PC-3 (cell line): Measurements from ENCODE around the gene NDUFC2. TPM values are rescaled to one million over a fixed set of nuclear protein-coding genes. Genes with fewer than 3 reads are reported as not detected.

ENCODE experiments used
- ATAC-seq: fragments of 200-7000 bp; cut with Tn5 transposase; 2 replicates; pipeline ENCODE4 v1.9.1; 2020; ENCODE audit warnings: mild to moderate bottlenecking, moderate library complexity
- BruUV-seq: library from RNA; stranded (reverse); fragments of 400-500 nt; replicated peaks from 2 replicates; lab custom pipeline; 2021; lab: Mats Ljungman, UMichigan
- CTCF ChIA-PET: fragments of 300-600 bp; sonication (Branson Sonifier 250); formaldehyde crosslinking; loops from one replicate; lab custom pipeline; 2022; ENCODE audit warnings: antibody characterized with exemption; lab: Charles Lee
- POLR2A ChIA-PET: fragments of 300-600 bp; sonication (Branson Sonifier 250); formaldehyde crosslinking; loops from one replicate; lab custom pipeline; 2022; ENCODE audit warnings: antibody characterized with exemption; ENCODE audit not compliant: unreplicated experiment; lab: Charles Lee
- DNase-seq: peaks from one replicate; pipeline ENCODE4 v3.0.0-alpha.2; 2015
- H2AFZ ChIP-seq: fragments of 300-600 bp; sonication (generic); 2 replicates; pipeline ENCODE4 v1.6.0; 2016; ENCODE audit warnings: antibody characterized with exemption, low read length
- H3F3A ChIP-seq: fragments of 300-600 bp; sonication (generic); one replicate; pipeline ENCODE4 v1.6.0; 2017; ENCODE audit warnings: antibody characterized with exemption, low read length, control low read depth, mild to moderate bottlenecking; ENCODE audit not compliant: unreplicated experiment
- H3K27ac ChIP-seq: fragments of 300-600 bp; sonication (generic); 2 replicates; pipeline ENCODE4 v1.5.1; 2016; ENCODE audit warnings: mild to moderate bottlenecking, low read length
- H3K27me3 ChIP-seq: fragments of 300-600 bp; sonication (generic); 2 replicates; pipeline ENCODE4 v1.6.1; 2016; ENCODE audit warnings: low read length, mixed read lengths
- H3K36me3 ChIP-seq: fragments of 300-600 bp; sonication (generic); 2 replicates; pipeline ENCODE4 v1.6.1; 2016; ENCODE audit warnings: low read depth, mixed run types, low read length, mixed read lengths
- H3K4me1 ChIP-seq: fragments of 300-600 bp; sonication (generic); 2 replicates; pipeline ENCODE4 v1.5.1; 2016; ENCODE audit warnings: low read length; ENCODE audit not compliant: insufficient read depth
- H3K4me2 ChIP-seq: fragments of 300-600 bp; sonication (generic); 2 replicates; pipeline ENCODE4 v1.6.0; 2016; ENCODE audit warnings: low read length
- H3K4me3 ChIP-seq: fragments of 300-600 bp; sonication (generic); 2 replicates; pipeline ENCODE4 v1.5.1; 2016; ENCODE audit warnings: mild to moderate bottlenecking, low read length, mixed read lengths
- H3K79me2 ChIP-seq: fragments of 300-600 bp; sonication (generic); 2 replicates; pipeline ENCODE4 v1.6.1; 2017; ENCODE audit warnings: low read length, mixed read lengths
- H3K9ac ChIP-seq: fragments of 300-600 bp; sonication (generic); 2 replicates; pipeline ENCODE4 v1.6.0; 2016; ENCODE audit warnings: mild to moderate bottlenecking, low read length
- H3K9me2 ChIP-seq: fragments of 300-600 bp; sonication (generic); replicated peaks from 2 replicates; pipeline ENCODE4 v1.6.1; 2016; ENCODE audit warnings: mixed run types, low read length, mixed read lengths
- H3K9me3 ChIP-seq: fragments of 300-600 bp; sonication (generic); 2 replicates; pipeline ENCODE4 v1.6.1; 2016; ENCODE audit warnings: low read length, mixed read lengths
- H4K20me1 ChIP-seq: fragments of 300-600 bp; sonication (generic); 2 replicates; pipeline ENCODE4 v1.6.1; 2016; ENCODE audit warnings: low read length, mixed read lengths
- EZH2 ChIP-seq: fragments of 300-600 bp; sonication (generic); IDR thresholded peaks from one replicate; pipeline ENCODE4 v1.6.1; 2017; ENCODE audit warnings: antibody characterized with exemption, mild to moderate bottlenecking, low read length; ENCODE audit not compliant: unreplicated experiment
- EZH2phosphoT487 ChIP-seq: fragments of 300-600 bp; sonication (generic); IDR thresholded peaks from 2 replicates; pipeline ENCODE4 v1.6.1; 2018; ENCODE audit warnings: mild to moderate bottlenecking, antibody characterized with exemption, low read length, borderline replicate concordance
- intact Hi-C: fragments of 100-400 bp; cut with micrococcal nuclease; formaldehyde crosslinking; loops from 2 replicates; pipeline ENCODE4 v1.9.0; 2023
- total RNA-seq: library from RNA; depleted of rRNA; stranded (reverse); fragments of >200 nt; gene quantifications from 2 replicates; pipeline ENCODE4 v1.2.3, GENCODE V29; 2014
- TF ChIP-seq, protein P1 (sequence below): fragments of 300-600 bp; sonication (generic); conservative IDR thresholded peaks from 2 replicates; pipeline ENCODE4 v1.5.1; 2017; ENCODE audit warnings: antibody characterized with exemption, low read depth, mild to moderate bottlenecking, low read length

Gene NDUFC2
- total RNA-seq, 1 experiment from 2014 or later, result 304 TPM

DNA sequence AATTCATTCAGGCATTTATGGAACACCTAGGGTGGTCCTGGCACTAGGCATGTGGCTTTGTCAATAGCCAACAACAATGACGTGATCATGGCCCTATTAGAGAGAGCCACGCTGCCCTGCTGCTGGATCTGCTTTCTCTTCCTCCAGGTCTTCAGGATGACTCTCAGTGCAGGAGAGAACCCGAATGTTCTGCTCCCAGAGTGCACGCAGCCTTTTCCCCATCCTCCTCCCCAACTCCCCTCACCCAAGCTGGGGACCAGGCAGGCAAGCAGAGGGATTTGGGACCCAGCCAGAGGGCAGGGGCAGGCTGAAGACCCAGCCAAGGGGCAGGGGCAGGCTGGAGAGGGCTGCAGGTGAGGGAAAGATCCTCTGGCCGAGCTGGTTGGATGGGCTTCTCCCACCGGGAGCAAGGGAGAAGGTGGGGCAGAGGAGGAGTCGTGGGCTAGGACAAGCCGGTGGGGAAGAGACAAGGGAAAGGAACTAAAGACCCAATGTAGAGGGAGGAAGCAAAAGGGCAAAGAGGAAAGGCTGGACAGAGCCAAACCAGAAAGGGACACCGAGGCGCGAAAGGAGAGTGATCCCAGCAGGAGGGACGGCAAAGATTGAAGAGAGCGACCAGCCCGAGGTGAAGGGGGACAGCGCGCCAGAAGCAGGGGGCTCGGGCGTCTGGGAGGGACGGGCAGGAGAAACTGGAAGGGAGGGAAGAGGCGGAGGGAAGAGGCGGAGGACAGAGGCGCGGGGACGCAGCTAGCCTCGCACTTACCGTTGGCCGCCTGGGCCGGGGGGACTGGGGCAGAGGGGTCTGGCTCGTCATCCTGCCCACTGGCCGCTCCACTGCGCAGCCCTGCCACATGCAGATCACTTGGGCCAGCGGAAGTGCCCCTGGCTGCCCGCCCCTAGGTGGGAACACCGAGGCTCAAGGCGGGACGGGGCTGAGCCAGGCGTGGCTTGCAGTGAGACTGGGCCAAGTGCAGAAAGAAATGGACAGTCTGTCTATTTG is 57.0 kb downstream of the NDUFC2 start, which contains the start of gene KCTD14:
Gene KCTD14 (minus strand): TSS at position 880 of the 1,000 bp plus-strand sequence. CDS start 27 bp downstream, at position 853.
- Histone ChIP-seq H3K27me3 (no peaks in the 10 kb centered on the region), H4K20me1 (no peaks in the 10 kb centered on the region), H3K27ac (no peak within 1 kb of the TSS), H3K36me3 (no peaks in the 10 kb centered on the region), H3K4me2 (peak within 1 kb of the TSS; percentile 36), H3K9ac (no peak within 1 kb of the TSS), H3K9me2 (no peaks in the 10 kb centered on the region), H3F3A (no peaks in the 10 kb centered on the region), H2AFZ (peak within 1 kb of the TSS; percentile 55), H3K4me3 (peak within 1 kb of the TSS; percentile 19; the same call in 1 of the 2 replicates), H3K9me3 (no peaks in the 10 kb centered on the region), H3K4me1 (peaks cover 15% of the 10 kb centered on the region), H3K79me2 (no peaks in the 10 kb centered on the region)
- POLR2A ChIA-PET, result no interaction called here
- ATAC-seq (peak; percentile 52), DNase-seq (no peak)
- BruUV-seq, result TSS peak; percentile 12
- CTCF ChIA-PET, result no interaction called here
- intact Hi-C loops, result no loop called here
- TF ChIP-seq, protein P1, sequence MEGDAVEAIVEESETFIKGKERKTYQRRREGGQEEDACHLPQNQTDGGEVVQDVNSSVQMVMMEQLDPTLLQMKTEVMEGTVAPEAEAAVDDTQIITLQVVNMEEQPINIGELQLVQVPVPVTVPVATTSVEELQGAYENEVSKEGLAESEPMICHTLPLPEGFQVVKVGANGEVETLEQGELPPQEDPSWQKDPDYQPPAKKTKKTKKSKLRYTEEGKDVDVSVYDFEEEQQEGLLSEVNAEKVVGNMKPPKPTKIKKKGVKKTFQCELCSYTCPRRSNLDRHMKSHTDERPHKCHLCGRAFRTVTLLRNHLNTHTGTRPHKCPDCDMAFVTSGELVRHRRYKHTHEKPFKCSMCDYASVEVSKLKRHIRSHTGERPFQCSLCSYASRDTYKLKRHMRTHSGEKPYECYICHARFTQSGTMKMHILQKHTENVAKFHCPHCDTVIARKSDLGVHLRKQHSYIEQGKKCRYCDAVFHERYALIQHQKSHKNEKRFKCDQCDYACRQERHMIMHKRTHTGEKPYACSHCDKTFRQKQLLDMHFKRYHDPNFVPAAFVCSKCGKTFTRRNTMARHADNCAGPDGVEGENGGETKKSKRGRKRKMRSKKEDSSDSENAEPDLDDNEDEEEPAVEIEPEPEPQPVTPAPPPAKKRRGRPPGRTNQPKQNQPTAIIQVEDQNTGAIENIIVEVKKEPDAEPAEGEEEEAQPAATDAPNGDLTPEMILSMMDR, result no peak
- TF ChIP-seq EZH2 (no peak), EZH2phosphoT487 (no peak)

DNA sequence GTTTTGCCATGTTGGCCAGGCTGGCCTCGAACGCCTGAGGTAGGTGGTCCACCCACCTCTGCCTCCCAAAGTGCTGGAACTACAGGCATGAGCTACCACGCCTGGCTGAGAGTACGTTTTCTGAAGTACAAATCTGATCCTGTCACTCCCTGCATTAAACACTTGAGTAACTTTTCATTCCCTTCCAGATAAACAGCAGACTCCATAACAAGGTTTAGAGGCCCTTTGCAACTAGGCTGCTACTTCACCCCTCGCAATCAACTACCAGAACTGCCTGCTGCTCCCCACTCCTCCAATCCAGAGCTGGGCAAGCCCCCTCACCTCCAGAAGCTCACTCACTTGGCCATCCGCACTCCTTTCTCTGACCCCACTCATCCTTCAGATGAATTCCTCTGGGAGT is 58.1 kb downstream of the NDUFC2 start:
- Histone ChIP-seq H3K27me3 (no peaks in the 10 kb centered on the region), H3K4me3 (no peak overlapping the region), H3K9me2 (no peaks in the 10 kb centered on the region), H4K20me1 (no peaks in the 10 kb centered on the region), H2AFZ (no peak overlapping the region), H3K79me2 (no peaks in the 10 kb centered on the region), H3K4me2 (no peak overlapping the region), H3K36me3 (no peaks in the 10 kb centered on the region), H3K27ac (no peak overlapping the region), H3K9ac (no peak overlapping the region), H3K4me1 (peaks cover 13% of the 10 kb centered on the region), H3F3A (no peaks in the 10 kb centered on the region), H3K9me3 (no peaks in the 10 kb centered on the region)
- DNase-seq (no peak), ATAC-seq (no peak)
- POLR2A ChIA-PET, result no interaction called here
- TF ChIP-seq EZH2phosphoT487 (no peak), EZH2 (no peak)
- TF ChIP-seq, protein P1, result no peak
- CTCF ChIA-PET, result no interaction called here
- intact Hi-C loops, result no loop called here
- BruUV-seq, result no TSS peak
